Fibroblast of lung (primary cell): ENCODE data around the gene MICA. TPM values are rescaled to one million over a fixed set of nuclear protein-coding genes. Genes with fewer than 3 reads are reported as not detected.

Experiments
- DNase-seq, 2 donors: peaks; one replicate each; pipeline versions ENCODE4 v3.0.0 to v3.0.0-alpha.2; 2010; ENCODE audit warnings: low read depth in 2 of 2
- H2AFZ ChIP-seq: 2 replicates; pipeline ENCODE4 v1.5.1; 2012; ENCODE audit warnings: low read length, control low read depth, inconsistent platforms
- H3K27ac ChIP-seq: 2 replicates; pipeline ENCODE4 v1.5.1; 2011; ENCODE audit warnings: low read length, control low read depth; ENCODE audit not compliant: insufficient read depth
- H3K27me3 ChIP-seq: 2 replicates; pipeline ENCODE4 v1.5.1; 2011; ENCODE audit warnings: mild to moderate bottlenecking, low read length; ENCODE audit not compliant: control insufficient read depth, insufficient read depth
- H3K36me3 ChIP-seq: 2 replicates; pipeline ENCODE4 v1.5.1; 2011; ENCODE audit warnings: low read length; ENCODE audit not compliant: control insufficient read depth, insufficient read depth
- H3K4me1 ChIP-seq: 2 replicates; pipeline ENCODE4 v1.5.1; 2011; ENCODE audit warnings: low read length; ENCODE audit not compliant: control insufficient read depth, insufficient read depth; ENCODE audit errors: extremely low read depth
- H3K4me2 ChIP-seq: 2 replicates; pipeline ENCODE4 v1.5.1; 2011; ENCODE audit warnings: low read length, control low read depth; ENCODE audit not compliant: insufficient read depth; ENCODE audit errors: extremely low read depth
- H3K4me3 ChIP-seq, 4 experiments: fragments of 200-600 bp in 1 of 4; sonication (generic) in 1 of 4; replicated peaks in 1 of 4; 2 replicates each; pipeline ENCODE4 v1.5.1; 2011 to 2016; ENCODE audit warnings: low read length in 4 of 4, low read depth in 3 of 4, mild to moderate bottlenecking in 3 of 4, control low read depth in 2 of 4, inconsistent platforms in 1 of 4, mixed read lengths in 1 of 4; ENCODE audit not compliant: insufficient read depth in 1 of 4; ENCODE audit errors: control extremely low read depth in 1 of 4
- H3K79me2 ChIP-seq: 2 replicates; pipeline ENCODE4 v1.5.1; 2012; ENCODE audit warnings: mild to moderate bottlenecking, low read length, inconsistent platforms; ENCODE audit not compliant: control insufficient read depth, insufficient read depth
- H3K9ac ChIP-seq: 2 replicates; pipeline ENCODE4 v1.5.1; 2011; ENCODE audit warnings: mild to moderate bottlenecking, low read length, control low read depth; ENCODE audit not compliant: insufficient read depth
- H3K9me3 ChIP-seq: 2 replicates; pipeline ENCODE4 v1.5.1; 2012; ENCODE audit warnings: low read depth, low read length; ENCODE audit not compliant: control insufficient read depth, insufficient read depth
- H4K20me1 ChIP-seq: 2 replicates; pipeline ENCODE4 v1.5.1; 2011; ENCODE audit warnings: low read length; ENCODE audit not compliant: control insufficient read depth, insufficient read depth; ENCODE audit errors: extremely low read depth
- CTCF ChIP-seq, 2 donors: IDR thresholded peaks in 1 of 2; conservative IDR thresholded peaks in 1 of 2; 1 replicate in 1 of 2; 2 replicates in 1 of 2; pipeline ENCODE4 v1.5.1; 2011 to 2012; ENCODE audit warnings: low read length in 2 of 2, control low read depth in 1 of 2, inconsistent platforms in 1 of 2, low read depth in 1 of 2, mild to moderate bottlenecking in 1 of 2
- EZH2 ChIP-seq: IDR thresholded peaks from 2 replicates; pipeline ENCODE4 v1.5.1; 2012; ENCODE audit warnings: low read length, control low read depth, mild to moderate bottlenecking; ENCODE audit errors: missing control alignments
- polyA plus RNA-seq, 2 donors: library from polyadenylated mRNA; depleted of rRNA in 1 of 2; stranded (reverse) in 1 of 2; unstranded in 1 of 2; fragments of >200 nt; gene quantifications; 2 replicates each; pipeline ENCODE4 v1.2.1, GENCODE V29; 2011 to 2012; ENCODE audit warnings: missing spikeins in 1 of 2
- total RNA-seq: library from RNA; depleted of rRNA; stranded (reverse); fragments of >200 nt; gene quantifications from 2 replicates; pipeline ENCODE4 v1.2.1, GENCODE V29; 2014

Gene MICA
- total and polyA plus RNA-seq, 2 donors (not counting 1 experiment from before 2014, with no cell fraction given): 54.2 to 85.2 TPM

- TF ChIP-seq EZH2 (no peak), CTCF (conservative IDR thresholded peaks at IDR 0.05 in 1 of 2, IDR thresholded peaks at IDR 0.05 in 1 of 2; ENCODE audit: low read depth in 1 of 2, low read length in 2 of 2) (no peak)
- Histone ChIP-seq H3K27ac (no peak overlapping the region), H2AFZ (no peak overlapping the region), H3K79me2 (peaks cover 4% of the 10 kb centered on the region), H4K20me1 (no peaks in the 10 kb centered on the region), H3K27me3 (no peaks in the 10 kb centered on the region), H3K4me1 (peaks cover 5% of the 10 kb centered on the region), H3K9ac (no peak overlapping the region), H3K4me2 (no peak overlapping the region), H3K36me3 (no peaks in the 10 kb centered on the region), H3K9me3 (no peaks in the 10 kb centered on the region), H3K4me3 (no peak overlapping the region)
- DNase-seq: no peak
Observed at GRCh38 chr6:31393932-31394331, 9.5 kb upstream of the MICA start.

- H3K9ac ChIP-seq: no peak overlapping the region
- TF ChIP-seq CTCF (conservative IDR thresholded peaks at IDR 0.05 in 1 of 2, IDR thresholded peaks at IDR 0.05 in 1 of 2; ENCODE audit: low read depth in 1 of 2, low read length in 2 of 2) (no peak), EZH2 (no peak)
- H3K79me2 ChIP-seq: peaks cover 4% of the 10 kb centered on the region
- H3K36me3 ChIP-seq: no peaks in the 10 kb centered on the region
- no peak overlapping the region for H3K4me2 ChIP-seq
- no peaks in the 10 kb centered on the region for H4K20me1 ChIP-seq
- H3K27ac ChIP-seq: no peak overlapping the region
- no peaks in the 10 kb centered on the region for H3K9me3 ChIP-seq
- no peaks in the 10 kb centered on the region for H3K27me3 ChIP-seq
- no peak overlapping the region for H3K4me3 ChIP-seq
- H3K4me1 ChIP-seq: peaks cover 5% of the 10 kb centered on the region
- H2AFZ ChIP-seq: no peak overlapping the region
- no peak for DNase-seq
Observed at GRCh38 chr6:31394381-31394780, 9.0 kb upstream of the MICA start.

- H3K9ac ChIP-seq: no peak overlapping the region
- no peak overlapping the region for H3K4me2 ChIP-seq
- DNase-seq: no peak
- no peaks in the 10 kb centered on the region for H4K20me1 ChIP-seq
- no peaks in the 10 kb centered on the region for H3K27me3 ChIP-seq
- H3K4me3 ChIP-seq: no peak overlapping the region
- peaks cover 7% of the 10 kb centered on the region for H3K79me2 ChIP-seq
- peak overlapping the region; percentile 38 for H3K27ac ChIP-seq
- H3K9me3 ChIP-seq: no peaks in the 10 kb centered on the region
- H3K4me1 ChIP-seq: peaks cover 5% of the 10 kb centered on the region
- TF ChIP-seq CTCF (conservative IDR thresholded peaks at IDR 0.05 in 1 of 2, IDR thresholded peaks at IDR 0.05 in 1 of 2; ENCODE audit: low read depth in 1 of 2, low read length in 2 of 2) (no peak), EZH2 (no peak)
- no peak overlapping the region for H2AFZ ChIP-seq
- no peaks in the 10 kb centered on the region for H3K36me3 ChIP-seq
Observed at GRCh38 chr6:31395832-31396231, 7.6 kb upstream of the MICA start.
